OCI-LY1 (cell line): ENCODE results near the gene NFIB.

Source experiments
- H2AFZ ChIP-seq: fragments of 200-600 bp; sonication (generic), shearing (Covaris generic); 2 replicates; pipeline ENCODE4 v1.6.0; 2014; ENCODE audit warnings: antibody characterized with exemption, mild to moderate bottlenecking, low read length
- H3F3A ChIP-seq: fragments of 200-600 bp; sonication (generic), shearing (Covaris generic); 2 replicates; pipeline ENCODE4 v1.6.0; 2014; ENCODE audit warnings: mild to moderate bottlenecking, antibody characterized with exemption, low read length, moderate library complexity; ENCODE audit not compliant: insufficient read depth
- H3K27ac ChIP-seq: fragments of 200-600 bp; sonication (generic); 2 replicates; pipeline ENCODE4 v1.5.1; 2014; ENCODE audit warnings: low read length, mixed run types, mild to moderate bottlenecking, low read depth; ENCODE audit not compliant: poor library complexity, severe bottlenecking
- H3K27me3 ChIP-seq: fragments of 200-600 bp; sonication (generic); 2 replicates; pipeline ENCODE4 v1.6.0; 2014; ENCODE audit warnings: antibody characterized with exemption, mild to moderate bottlenecking, low read length, moderate library complexity; ENCODE audit not compliant: insufficient read depth
- H3K36me3 ChIP-seq: fragments of 200-600 bp; sonication (generic); 2 replicates; pipeline ENCODE4 v1.6.1; 2014; ENCODE audit warnings: mild to moderate bottlenecking, antibody characterized with exemption, low read length, moderate library complexity, mixed read lengths; ENCODE audit not compliant: insufficient read depth
- H3K4me1 ChIP-seq: fragments of 200-600 bp; sonication (generic); 2 replicates; pipeline ENCODE4 v1.5.1; 2014; ENCODE audit warnings: mild to moderate bottlenecking, low read length, moderate library complexity; ENCODE audit not compliant: insufficient read depth, severe bottlenecking
- H3K4me2 ChIP-seq: fragments of 200-600 bp; sonication (generic), shearing (Covaris generic); 2 replicates; pipeline ENCODE4 v1.6.1; 2014; ENCODE audit warnings: low read length
- H3K4me3 ChIP-seq: fragments of 200-600 bp; sonication (generic); 2 replicates; pipeline ENCODE4 v1.5.1; 2014; ENCODE audit warnings: low read length, low read depth, mild to moderate bottlenecking, mixed read lengths; ENCODE audit not compliant: poor library complexity, severe bottlenecking
- H3K79me2 ChIP-seq: fragments of 200-600 bp; shearing (Covaris generic); 2 replicates; pipeline ENCODE4 v1.6.1; 2016; ENCODE audit warnings: mixed run types, low read length, mixed read lengths; ENCODE audit not compliant: insufficient read depth
- H3K9ac ChIP-seq: fragments of 200-600 bp; sonication (generic), shearing (Covaris generic); 2 replicates; pipeline ENCODE4 v1.6.1; 2014; ENCODE audit warnings: mild to moderate bottlenecking, low read length, mixed read lengths
- H3K9me2 ChIP-seq: fragments of 200-600 bp; sonication (generic), shearing (Covaris generic); 2 replicates; pipeline ENCODE4 v1.6.1; 2014; ENCODE audit warnings: low read depth, mild to moderate bottlenecking, low read length, mixed read lengths
- H3K9me3 ChIP-seq: fragments of 200-600 bp; shearing (Covaris generic); 2 replicates; pipeline ENCODE4 v1.6.1; 2014; ENCODE audit warnings: low read length, mixed read lengths
- H4K20me1 ChIP-seq: fragments of 200-600 bp; sonication (generic), shearing (Covaris generic); 2 replicates; pipeline ENCODE4 v1.6.0; 2016; ENCODE audit warnings: mild to moderate bottlenecking, low read length; ENCODE audit not compliant: insufficient read depth
- CTCF ChIP-seq: fragments of 200-600 bp; sonication (generic), shearing (Covaris generic); IDR thresholded peaks from 2 replicates; pipeline ENCODE4 v1.5.1; 2017; ENCODE audit warnings: mild to moderate bottlenecking, antibody characterized with exemption, low read length, moderate library complexity, mixed read lengths
- EZH2 ChIP-seq: fragments of 200-600 bp; sonication (generic), shearing (Covaris generic); IDR thresholded peaks from 2 replicates; pipeline ENCODE4 v1.8.0; 2017; ENCODE audit warnings: borderline replicate concordance, mixed run types, mild to moderate bottlenecking, antibody characterized with exemption, low read length, moderate library complexity, mixed read lengths

NFIB gene

GRCh38 chr9:14271093-14271673 is 42.8 kb downstream of the NFIB start:
- TF ChIP-seq CTCF (no peak), EZH2 (no peak)
- Histone ChIP-seq H3K9me2 (no peaks in the 10 kb centered on the region), H3K9me3 (no peaks in the 10 kb centered on the region), H3K4me2 (no peak overlapping the region), H3K9ac (no peak overlapping the region; the same call in 1 of the 2 replicates), H2AFZ (no peak overlapping the region), H3K36me3 (no peaks in the 10 kb centered on the region), H3K4me1 (peaks cover 45% of the 10 kb centered on the region), H3F3A (no peaks in the 10 kb centered on the region), H3K27ac (peak overlapping the region; percentile 30), H3K4me3 (no peak overlapping the region), H3K27me3 (no peaks in the 10 kb centered on the region), H3K79me2 (no peaks in the 10 kb centered on the region), H4K20me1 (no peaks in the 10 kb centered on the region)

DNA sequence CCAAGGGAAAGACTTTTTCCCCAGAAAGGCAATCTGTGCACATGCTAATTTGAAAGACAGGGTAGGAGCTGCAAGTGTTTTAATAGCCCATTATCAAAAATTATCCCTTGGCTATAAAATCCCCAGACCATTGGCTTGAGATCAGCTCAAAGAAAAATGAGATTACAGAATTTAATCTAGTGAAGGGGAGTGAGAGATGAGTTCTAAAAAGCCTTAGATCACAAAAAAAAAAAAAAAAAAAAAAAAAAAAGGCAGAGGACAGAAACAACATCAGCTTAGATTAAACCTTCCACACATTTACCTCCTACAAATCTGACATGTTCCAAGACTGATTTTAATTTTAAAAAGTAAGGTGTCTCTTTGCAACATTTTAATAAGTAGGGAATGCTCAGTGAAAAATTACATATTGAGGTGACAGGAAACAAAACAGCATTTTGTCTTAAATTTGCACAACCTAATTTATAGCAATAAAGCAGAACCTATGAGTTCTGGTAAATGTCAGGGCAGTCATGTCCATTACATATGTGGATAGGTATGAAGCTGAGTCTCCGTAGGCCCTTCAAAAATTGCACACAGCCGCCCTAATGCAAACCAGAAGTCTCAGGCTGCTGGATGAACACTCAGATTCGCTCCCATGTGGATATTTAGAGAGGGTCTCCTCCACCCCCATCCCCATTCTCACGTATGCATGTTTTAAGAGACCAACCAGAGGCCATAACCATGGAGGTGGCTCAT is 43.4 kb downstream of the NFIB start:
- Histone ChIP-seq H3K4me1 (peaks cover 45% of the 10 kb centered on the region), H3K79me2 (no peaks in the 10 kb centered on the region), H3K4me3 (no peak overlapping the region)

GRCh38 chr9:14269916-14270315 is 44.0 kb downstream of the NFIB start:
- Histone ChIP-seq H4K20me1 (no peaks in the 10 kb centered on the region), H3K27ac (no peak overlapping the region), H3K9me3 (no peaks in the 10 kb centered on the region), H2AFZ (no peak overlapping the region), H3K36me3 (no peaks in the 10 kb centered on the region), H3K9ac (no peak overlapping the region), H3K27me3 (no peaks in the 10 kb centered on the region), H3F3A (no peaks in the 10 kb centered on the region), H3K4me3 (no peak overlapping the region), H3K9me2 (no peaks in the 10 kb centered on the region), H3K4me1 (peaks cover 44% of the 10 kb centered on the region), H3K79me2 (no peaks in the 10 kb centered on the region), H3K4me2 (no peak overlapping the region)
- TF ChIP-seq EZH2 (no peak), CTCF (no peak)

More for the DNA sequence above, 43.4 kb downstream of the NFIB start:
- no peak for TF ChIP-seq CTCF
- TF ChIP-seq EZH2 = no peak
- Histone ChIP-seq H3K9ac (no peak overlapping the region), H3K36me3 (no peaks in the 10 kb centered on the region), H3K27ac (no peak overlapping the region), H4K20me1 (no peaks in the 10 kb centered on the region), H3K27me3 (no peaks in the 10 kb centered on the region), H3F3A (no peaks in the 10 kb centered on the region), H2AFZ (no peak overlapping the region), H3K4me2 (no peak overlapping the region), H3K9me3 (no peaks in the 10 kb centered on the region), H3K9me2 (no peaks in the 10 kb centered on the region)
